ENCODE results near the gene GCSAML. TPM values are rescaled to one million over a fixed set of nuclear protein-coding genes. Genes with fewer than 3 reads are reported as not detected.

The GCSAML gene
- total RNA-seq, 1 donor from 2014 or later = 0.48 TPM

- DNase-seq (ENCODE audit: low spot score) = no peak
Measured at GRCh38 chr1:247574236-247574635, 25.3 kb downstream of the GCSAML start.

- DNase-seq (ENCODE audit: low spot score) = no peak
Measured at GRCh38 chr1:247574664-247575063, 25.7 kb downstream of the GCSAML start.

- DNase-seq (ENCODE audit: low spot score) = peak; percentile 29
Measured at GRCh38 chr1:247576514-247576913, 27.6 kb downstream of the GCSAML start.

- DNase-seq (ENCODE audit: low spot score) = no peak
Measured at GRCh38 chr1:247578946-247579460, 30.1 kb downstream of the GCSAML start.

GRCh38 chr1:247588060-247588459 is 39.1 kb downstream of the GCSAML start, which contains the start of gene OR2G2:
Gene OR2G2, plus strand, starts transcription at chr1:247588360. Its CDS starts 0 bp downstream, at chr1:247588360.
- DNase-seq (ENCODE audit: low spot score) = no peak

- DNase-seq (ENCODE audit: low spot score) = no peak
Measured at GRCh38 chr1:247605286-247605685, 56.4 kb downstream of the GCSAML start, which contains the start of gene OR2G3. Gene OR2G3, plus strand, starts transcription at chr1:247605586. Its CDS starts 0 bp downstream, at chr1:247605586.

- no peak for DNase-seq (ENCODE audit: low spot score)
Measured at GRCh38 chr1:247613405-247613804, 64.5 kb downstream of the GCSAML start.

- DNase-seq (ENCODE audit: low spot score) = no peak
Measured at GRCh38 chr1:247614625-247615024, 65.7 kb downstream of the GCSAML start.

Other genes with a start within 250 kb of the GCSAML start
- 15.9 TPM for gene ZNF496, start 217.3 kb upstream of the GCSAML start, total RNA-seq (ENCODE audit: insufficient read depth, low replicate concordance)
- 4.6 TPM for gene NLRP3, start 133.0 kb upstream of the GCSAML start, total RNA-seq (ENCODE audit: insufficient read depth, low replicate concordance)
- gene OR2B11, start 91.0 kb upstream of the GCSAML start, total RNA-seq (ENCODE audit: insufficient read depth, low replicate concordance) = 2.6 TPM
- 0.72 TPM for gene OR2C3, start 12.7 kb upstream of the GCSAML start, total RNA-seq (ENCODE audit: insufficient read depth, low replicate concordance)
- not detected for gene OR2G2, start 39.2 kb downstream of the GCSAML start, total RNA-seq (ENCODE audit: insufficient read depth, low replicate concordance)
- not detected for gene OR2G3, start 56.5 kb downstream of the GCSAML start, total RNA-seq (ENCODE audit: insufficient read depth, low replicate concordance)
- gene OR13G1, start 130.6 kb downstream of the GCSAML start, total RNA-seq (ENCODE audit: insufficient read depth, low replicate concordance) = 2.2 TPM
- 0.72 TPM for gene OR6F1, start 167.5 kb downstream of the GCSAML start, total RNA-seq (ENCODE audit: insufficient read depth, low replicate concordance)
- not detected for gene OR14K1, start 189.5 kb downstream of the GCSAML start, total RNA-seq (ENCODE audit: insufficient read depth, low replicate concordance)
- 4.6 TPM for gene OR14A2, start 199.0 kb downstream of the GCSAML start, total RNA-seq (ENCODE audit: insufficient read depth, low replicate concordance)
- gene OR1C1, start 211.4 kb downstream of the GCSAML start, total RNA-seq (ENCODE audit: insufficient read depth, low replicate concordance) = 9.9 TPM

Data from umbilical cord (tissue), 2 donors.